ENCODE results near the gene RHBG. TPM values are rescaled to one million over a fixed set of nuclear protein-coding genes. Genes with fewer than 3 reads are reported as not detected.

The RHBG gene
- total and polyA plus RNA-seq, 4 experiments from 2014 or later, result not detected

GRCh38 chr1:156391366-156391677 lies 22.3 kb downstream of the RHBG start:
- Mint-ChIP-seq H3K4me3 (no peak overlapping the region), H3K9me3 (no peaks in the 10 kb centered on the region), H3K36me3 (no peaks in the 10 kb centered on the region), H3K27ac (no peak overlapping the region), H3K4me1 (peaks cover 0 to 7% (median 0%) of the 10 kb centered on the region in 4 donors), H3K27me3 (peaks cover 22 to 33% of the 10 kb centered on the region in 2 donors)
- Histone ChIP-seq H3K4me1 (ENCODE audit: insufficient read depth, low read length) (no peaks in the 10 kb centered on the region), H3K9me3 (ENCODE audit: control insufficient read depth in 1 of 2, low read length in 2 of 2) (no peaks in the 10 kb centered on the region), H3K27me3 (ENCODE audit: insufficient read depth, low read length) (peaks cover 7% of the 10 kb centered on the region), H3K36me3 (ENCODE audit: insufficient read depth, low read length) (no peaks in the 10 kb centered on the region), H3K4me3 (ENCODE audit: low read length in 2 of 2) (no peak overlapping the region), H3K27ac (ENCODE audit: low read depth, low read length) (no peak overlapping the region)
- ChIA-PET CTCF (ENCODE audit: partially characterized antibody) (no interaction called here), POLR2A (ENCODE audit: partially characterized antibody) (no interaction called here)
- no peak for DNase-seq
- intact Hi-C loops (cut with micrococcal nuclease), result no loop called here

GRCh38 chr1:156391701-156392100 lies 22.7 kb downstream of the RHBG start:
- POLR2A ChIA-PET (ENCODE audit: partially characterized antibody), result no interaction called here
- CTCF ChIA-PET (ENCODE audit: partially characterized antibody), result interaction anchor here (0.6 to 0.9 kb wide), 2 partner anchors 20 to 54 kb away, joined by 3 read pairs; no protein-coding TSS in a partner anchor
- H3K27me3 Mint-ChIP-seq, result peaks cover 22 to 33% of the 10 kb centered on the region in 2 donors
- no peaks in the 10 kb centered on the region for H3K36me3 Mint-ChIP-seq
- H3K4me1 Mint-ChIP-seq, result peaks cover 0 to 4% (median 0%) of the 10 kb centered on the region in 4 donors
- H3K4me3 ChIP-seq (ENCODE audit: low read length in 2 of 2), result no peak overlapping the region
- no peak for DNase-seq
- peaks cover 7% of the 10 kb centered on the region for H3K27me3 ChIP-seq (ENCODE audit: insufficient read depth, low read length)
- no peak overlapping the region for H3K27ac ChIP-seq (ENCODE audit: low read depth, low read length)
- H3K4me1 ChIP-seq (ENCODE audit: insufficient read depth, low read length), result no peaks in the 10 kb centered on the region
- H3K9me3 ChIP-seq (ENCODE audit: control insufficient read depth in 1 of 2, low read length in 2 of 2), result no peaks in the 10 kb centered on the region
- H3K9me3 Mint-ChIP-seq, result no peaks in the 10 kb centered on the region
- no peaks in the 10 kb centered on the region for H3K36me3 ChIP-seq (ENCODE audit: insufficient read depth, low read length)
- no peak overlapping the region for H3K27ac Mint-ChIP-seq
- H3K4me3 Mint-ChIP-seq, result no peak overlapping the region
- intact Hi-C loops (cut with micrococcal nuclease), result no loop called here

- Histone ChIP-seq H3K4me1 (ENCODE audit: insufficient read depth, low read length) (no peaks in the 10 kb centered on the region), H3K36me3 (ENCODE audit: insufficient read depth, low read length) (no peaks in the 10 kb centered on the region), H3K9me3 (ENCODE audit: control insufficient read depth in 1 of 2, low read length in 2 of 2) (no peaks in the 10 kb centered on the region), H3K27me3 (ENCODE audit: insufficient read depth, low read length) (peaks cover 7% of the 10 kb centered on the region), H3K27ac (ENCODE audit: low read depth, low read length) (no peak overlapping the region), H3K4me3 (ENCODE audit: low read length in 2 of 2) (no peak overlapping the region)
- DNase-seq, result no peak
- intact Hi-C loops (cut with micrococcal nuclease), result no loop called here
- ChIA-PET CTCF (ENCODE audit: partially characterized antibody) (interaction anchor here (0.9 kb wide), 1 partner anchor 20 kb away, joined by 3 read pairs; no protein-coding TSS in a partner anchor), POLR2A (ENCODE audit: partially characterized antibody) (no interaction called here)
- H3K4me3 Mint-ChIP-seq, result no peak overlapping the region
- no peaks in the 10 kb centered on the region for H3K9me3 Mint-ChIP-seq
- no peak overlapping the region for H3K27ac Mint-ChIP-seq
- H3K27me3 Mint-ChIP-seq, result peaks cover 19 to 29% of the 10 kb centered on the region in 2 donors
- no peaks in the 10 kb centered on the region for H3K36me3 Mint-ChIP-seq
- no peaks in the 10 kb centered on the region for H3K4me1 Mint-ChIP-seq
Observed at GRCh38 chr1:156392452-156392853, 23.4 kb downstream of the RHBG start.

DNA sequence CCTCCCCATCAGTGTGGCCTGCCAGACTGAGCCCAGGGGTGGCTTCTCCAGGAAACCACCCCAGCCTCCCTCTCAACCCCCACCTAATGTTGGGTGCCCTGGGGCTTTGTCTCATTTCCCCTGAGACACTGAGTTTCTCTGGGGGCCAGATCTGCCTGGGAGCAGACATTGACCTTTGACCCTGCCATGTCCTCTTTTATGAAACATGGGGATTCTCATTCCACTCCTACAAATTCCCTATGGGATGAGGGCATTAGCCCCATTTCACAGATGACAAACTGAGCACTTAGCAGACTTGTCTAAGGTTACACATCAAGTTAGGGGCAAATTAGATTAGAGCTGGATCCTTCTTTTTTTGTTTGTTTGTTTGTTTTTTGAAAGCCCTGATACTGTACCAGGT lies 24.1 kb downstream of the RHBG start:
- H3K4me3 Mint-ChIP-seq, result no peak overlapping the region
- H3K4me3 ChIP-seq (ENCODE audit: low read length in 2 of 2), result no peak overlapping the region
- H3K27ac Mint-ChIP-seq, result no peak overlapping the region
- intact Hi-C loops (cut with micrococcal nuclease), result no loop called here
- POLR2A ChIA-PET (ENCODE audit: partially characterized antibody), result no interaction called here
- CTCF ChIA-PET (ENCODE audit: partially characterized antibody), result no interaction called here
- no peaks in the 10 kb centered on the region for H3K9me3 Mint-ChIP-seq
- no peaks in the 10 kb centered on the region for H3K36me3 ChIP-seq (ENCODE audit: insufficient read depth, low read length)
- H3K27ac ChIP-seq (ENCODE audit: low read depth, low read length), result no peak overlapping the region
- H3K4me1 Mint-ChIP-seq, result no peaks in the 10 kb centered on the region
- H3K9me3 ChIP-seq (ENCODE audit: control insufficient read depth in 1 of 2, low read length in 2 of 2), result no peaks in the 10 kb centered on the region
- H3K27me3 ChIP-seq (ENCODE audit: insufficient read depth, low read length), result peaks cover 7% of the 10 kb centered on the region
- DNase-seq, result no peak
- H3K4me1 ChIP-seq (ENCODE audit: insufficient read depth, low read length), result no peaks in the 10 kb centered on the region
- no peaks in the 10 kb centered on the region for H3K36me3 Mint-ChIP-seq
- peaks cover 16 to 25% of the 10 kb centered on the region in 2 donors for H3K27me3 Mint-ChIP-seq

- ChIA-PET CTCF (ENCODE audit: partially characterized antibody) (interaction anchor here (1.2 to 1.5 kb wide), 2 partner anchors 8 to 51 kb away, joined by 5 to 7 read pairs; no protein-coding TSS in a partner anchor), POLR2A (ENCODE audit: partially characterized antibody) (no interaction called here)
- intact Hi-C loops (cut with micrococcal nuclease), result no loop called here
- H3K9me3 ChIP-seq (ENCODE audit: control insufficient read depth in 1 of 2, low read length in 2 of 2), result no peaks in the 10 kb centered on the region
- DNase-seq, result no peak
- Mint-ChIP-seq H3K36me3 (no peaks in the 10 kb centered on the region), H3K4me3 (no peak overlapping the region), H3K4me1 (no peaks in the 10 kb centered on the region), H3K27ac (no peak overlapping the region), H3K27me3 (peaks cover 11 to 19% of the 10 kb centered on the region in 2 donors), H3K9me3 (no peaks in the 10 kb centered on the region)
- H3K4me1 ChIP-seq (ENCODE audit: insufficient read depth, low read length), result no peaks in the 10 kb centered on the region
- H3K27me3 ChIP-seq (ENCODE audit: insufficient read depth, low read length), result peaks cover 7% of the 10 kb centered on the region
- no peak overlapping the region for H3K4me3 ChIP-seq (ENCODE audit: low read length in 2 of 2)
- H3K27ac ChIP-seq (ENCODE audit: low read depth, low read length), result no peak overlapping the region
- no peaks in the 10 kb centered on the region for H3K36me3 ChIP-seq (ENCODE audit: insufficient read depth, low read length)
Observed at GRCh38 chr1:156394082-156394481, 25.1 kb downstream of the RHBG start.

GRCh38 chr1:156394835-156395461 lies 25.9 kb downstream of the RHBG start:
- ChIA-PET POLR2A (ENCODE audit: partially characterized antibody) (interaction anchor here (0.7 kb wide), 1 partner anchor 225 kb away, joined by 3 read pairs; no protein-coding TSS in a partner anchor), CTCF (ENCODE audit: partially characterized antibody) (interaction anchor here (1.2 to 1.5 kb wide), 2 partner anchors 9 to 51 kb away, joined by 5 to 7 read pairs; no protein-coding TSS in a partner anchor)
- DNase-seq, result no peak
- H3K9me3 ChIP-seq (ENCODE audit: control insufficient read depth in 1 of 2, low read length in 2 of 2), result no peaks in the 10 kb centered on the region
- H3K4me3 ChIP-seq (ENCODE audit: low read length in 2 of 2), result no peak overlapping the region
- H3K36me3 Mint-ChIP-seq, result no peaks in the 10 kb centered on the region
- H3K4me3 Mint-ChIP-seq, result no peak overlapping the region
- peak overlapping the region in 1 of 7 donors; percentile 76 for H3K27ac Mint-ChIP-seq
- no peaks in the 10 kb centered on the region for H3K4me1 Mint-ChIP-seq
- H3K27me3 ChIP-seq (ENCODE audit: insufficient read depth, low read length), result no peaks in the 10 kb centered on the region
- no peak overlapping the region for H3K27ac ChIP-seq (ENCODE audit: low read depth, low read length)
- no peaks in the 10 kb centered on the region for H3K36me3 ChIP-seq (ENCODE audit: insufficient read depth, low read length)
- peaks cover 4 to 13% of the 10 kb centered on the region in 2 donors for H3K27me3 Mint-ChIP-seq
- no peaks in the 10 kb centered on the region for H3K4me1 ChIP-seq (ENCODE audit: insufficient read depth, low read length)
- H3K9me3 Mint-ChIP-seq, result no peaks in the 10 kb centered on the region
- intact Hi-C loops (cut with micrococcal nuclease), result no loop called here

DNA sequence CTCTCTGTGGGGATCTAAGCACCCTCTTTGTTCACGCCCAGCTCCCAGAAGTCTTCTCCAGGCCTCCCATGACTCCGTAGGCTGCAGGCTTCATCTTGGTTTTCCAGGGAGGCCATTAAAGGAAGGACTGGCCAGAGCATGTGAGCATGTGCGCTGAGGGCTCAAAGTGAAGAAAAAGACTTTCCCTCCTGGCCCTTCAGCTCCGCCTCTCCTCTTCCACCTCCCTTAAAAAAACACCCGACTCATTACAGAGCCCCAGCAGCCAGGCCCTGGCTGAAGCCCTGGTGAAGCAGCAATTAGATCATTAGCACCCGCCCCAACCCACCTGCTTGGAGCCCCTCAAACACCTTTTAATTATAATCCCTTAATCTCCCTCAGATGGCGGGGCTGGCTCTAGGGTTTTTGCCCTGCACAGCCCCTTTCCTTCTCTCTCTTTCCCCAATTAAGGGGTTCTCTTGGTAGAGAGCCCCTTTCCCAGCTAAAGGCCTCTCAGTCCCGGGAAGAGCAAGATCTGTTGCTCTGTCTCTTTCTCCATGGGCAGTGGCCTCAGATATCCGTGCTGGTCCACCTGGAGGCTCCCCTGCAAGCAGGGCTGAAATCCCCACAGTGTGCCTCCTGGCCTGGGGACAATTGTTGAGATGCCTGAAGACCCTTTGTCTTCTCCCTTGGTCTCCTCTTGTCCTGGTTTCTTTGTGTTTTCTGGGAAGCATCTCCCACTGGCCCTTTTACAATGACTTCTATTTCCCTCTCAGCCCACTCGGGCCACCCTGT lies 30.5 kb downstream of the RHBG start:
- H3K4me1 ChIP-seq (ENCODE audit: insufficient read depth, low read length), result no peaks in the 10 kb centered on the region
- H3K4me1 Mint-ChIP-seq, result no peaks in the 10 kb centered on the region
- H3K9me3 Mint-ChIP-seq, result no peaks in the 10 kb centered on the region
- H3K27me3 Mint-ChIP-seq, result peaks cover 5 to 11% of the 10 kb centered on the region in 2 donors
- H3K4me3 ChIP-seq (ENCODE audit: low read length in 2 of 2), result no peak overlapping the region
- intact Hi-C loops (cut with micrococcal nuclease), result no loop called here
- H3K4me3 Mint-ChIP-seq, result peak overlapping the region in 1 of 8 donors; percentile 31
- no peaks in the 10 kb centered on the region for H3K36me3 Mint-ChIP-seq
- no peak overlapping the region for H3K27ac Mint-ChIP-seq
- DNase-seq, result no peak
- no peaks in the 10 kb centered on the region for H3K36me3 ChIP-seq (ENCODE audit: insufficient read depth, low read length)
- H3K27ac ChIP-seq (ENCODE audit: low read depth, low read length), result no peak overlapping the region
- no peaks in the 10 kb centered on the region for H3K27me3 ChIP-seq (ENCODE audit: insufficient read depth, low read length)
- no peaks in the 10 kb centered on the region for H3K9me3 ChIP-seq (ENCODE audit: control insufficient read depth in 1 of 2, low read length in 2 of 2)
- CTCF ChIA-PET (ENCODE audit: partially characterized antibody), result interaction anchor here (2.1 kb wide), 1 partner anchor 14 kb away, joined by 7 read pairs; no protein-coding TSS in a partner anchor
- POLR2A ChIA-PET (ENCODE audit: partially characterized antibody), result no interaction called here
